AG20443 (cell line): ENCODE data around the gene SLC1A7.

Experiments used
- DNase-seq: peaks from one replicate; pipeline ENCODE4 v3.0.0; 2012; ENCODE audit warnings: low spot score, mixed read lengths

The SLC1A7 gene

DNA sequence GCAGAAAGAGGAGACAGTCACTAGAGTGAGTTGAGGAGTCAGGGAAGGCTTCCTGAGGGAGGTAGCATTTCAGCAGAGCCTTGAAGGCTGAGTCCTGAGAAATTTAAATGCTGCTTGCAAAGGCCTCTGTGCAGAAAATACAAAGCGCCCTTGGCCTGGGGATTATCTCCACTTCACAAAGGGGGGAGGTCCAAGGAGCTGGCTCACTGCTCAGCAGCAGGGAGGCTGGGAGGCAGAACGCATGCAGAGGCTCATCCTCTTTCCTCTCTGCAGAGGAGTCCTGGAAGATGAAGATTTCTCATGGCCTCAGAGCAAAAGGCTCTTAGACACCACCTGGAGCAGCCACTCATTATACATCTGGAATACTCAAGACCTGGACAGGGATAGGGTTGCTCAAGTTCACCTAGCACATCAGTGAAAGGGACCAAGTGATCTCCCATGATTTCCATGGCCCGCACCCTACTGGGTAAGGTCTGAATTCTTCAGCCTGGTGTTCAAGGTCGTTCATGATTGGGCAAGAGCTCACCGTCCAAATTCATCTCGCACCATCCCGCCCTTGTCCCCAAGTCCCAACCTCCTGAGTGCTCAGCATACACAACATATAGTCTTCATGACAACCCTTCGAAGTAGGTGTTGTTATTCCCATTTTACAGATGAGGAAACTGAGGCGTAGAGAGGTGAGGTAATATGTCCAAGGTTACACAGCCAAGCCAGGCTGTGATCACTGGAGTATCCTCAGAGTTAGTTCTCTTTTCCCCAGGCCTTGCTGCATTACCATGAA is 9.0 kb downstream of the SLC1A7 start:
- DNase-seq: no peak

DNA sequence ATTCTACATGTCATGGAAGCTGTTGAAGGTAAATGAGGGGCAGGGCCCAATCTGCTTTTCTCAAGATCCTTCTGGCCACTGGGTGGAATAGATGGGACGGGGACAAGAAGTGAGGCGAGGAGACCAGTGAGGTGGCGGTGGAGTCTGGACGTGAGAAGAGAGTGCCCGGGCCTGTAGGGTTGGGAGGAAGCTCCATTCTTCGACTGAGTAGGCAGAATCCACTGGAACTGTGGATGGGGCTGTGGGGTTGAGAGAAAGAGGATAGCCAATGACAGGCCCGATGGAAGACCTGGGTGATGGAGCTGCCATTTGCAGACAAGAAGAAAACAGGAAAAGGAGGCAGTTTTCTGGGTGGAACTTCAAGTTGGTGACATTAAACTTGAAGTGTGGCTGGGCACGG is 10.3 kb downstream of the SLC1A7 start:
- no peak for DNase-seq

DNA sequence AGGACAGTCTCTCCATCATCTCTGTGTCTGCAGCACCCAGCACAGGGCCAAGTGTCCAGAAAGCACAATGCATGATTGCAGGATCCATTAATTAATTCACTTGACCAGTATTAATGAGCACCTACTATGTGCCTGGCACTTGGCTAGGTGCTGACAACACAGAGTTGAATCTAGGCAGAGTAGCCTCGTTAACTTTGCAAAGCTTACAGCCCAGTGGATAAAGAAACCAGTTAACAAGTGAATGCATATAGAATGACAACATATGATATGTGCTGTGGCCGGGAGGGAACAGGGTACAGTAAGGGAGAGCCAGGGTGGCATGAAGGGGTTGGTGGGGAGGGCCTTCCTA is 10.9 kb downstream of the SLC1A7 start:
- DNase-seq: no peak

DNA sequence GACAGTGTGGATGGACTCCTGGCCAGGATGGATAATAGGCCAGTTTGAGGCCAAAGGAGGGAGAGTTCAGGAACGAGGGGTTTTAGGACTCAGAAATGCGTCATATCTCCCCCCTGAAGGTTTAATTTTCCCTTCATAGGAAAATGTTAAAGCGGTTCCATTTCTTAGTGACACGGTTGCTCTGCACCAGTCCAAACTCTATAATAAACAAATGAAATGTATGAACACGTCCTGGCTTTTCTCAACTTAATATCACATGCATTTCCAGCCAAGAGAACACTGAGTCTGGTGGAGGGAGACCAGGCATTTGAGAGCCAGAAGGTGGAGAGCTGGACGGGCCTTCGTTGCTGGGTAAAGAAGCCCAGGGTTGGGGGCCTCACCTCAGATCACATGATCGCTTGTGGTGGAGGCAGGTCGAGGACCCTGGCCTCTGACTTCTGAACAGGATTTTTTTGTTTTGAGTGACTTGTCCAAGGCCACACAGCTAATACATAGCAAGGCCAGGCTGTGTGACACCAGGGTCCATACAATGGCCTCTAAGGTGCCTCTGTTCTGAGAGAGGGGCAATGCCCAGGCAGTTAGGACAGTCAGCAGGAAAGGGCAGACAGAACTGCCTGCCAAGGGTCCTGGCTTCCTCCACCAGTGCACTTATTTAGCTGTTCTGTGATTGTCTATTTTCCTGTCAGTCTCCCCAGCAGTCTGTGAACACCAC is 11.4 kb downstream of the SLC1A7 start:
- DNase-seq: no peak

DNA sequence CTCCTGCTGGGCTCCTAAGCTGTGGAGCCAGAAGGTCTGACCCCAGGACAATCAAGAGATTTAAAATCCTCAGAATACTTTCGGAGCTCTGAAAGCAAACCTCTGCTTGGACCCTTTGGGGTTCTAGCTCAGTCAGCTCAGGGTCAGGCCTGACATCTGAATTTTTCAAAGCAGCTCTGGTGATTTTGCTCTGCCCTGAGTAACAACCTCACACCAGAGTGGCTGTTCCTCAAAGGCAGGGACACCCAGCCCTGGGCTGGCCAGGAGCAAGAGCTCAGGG is 11.9 kb downstream of the SLC1A7 start:
- DNase-seq: no peak

DNA sequence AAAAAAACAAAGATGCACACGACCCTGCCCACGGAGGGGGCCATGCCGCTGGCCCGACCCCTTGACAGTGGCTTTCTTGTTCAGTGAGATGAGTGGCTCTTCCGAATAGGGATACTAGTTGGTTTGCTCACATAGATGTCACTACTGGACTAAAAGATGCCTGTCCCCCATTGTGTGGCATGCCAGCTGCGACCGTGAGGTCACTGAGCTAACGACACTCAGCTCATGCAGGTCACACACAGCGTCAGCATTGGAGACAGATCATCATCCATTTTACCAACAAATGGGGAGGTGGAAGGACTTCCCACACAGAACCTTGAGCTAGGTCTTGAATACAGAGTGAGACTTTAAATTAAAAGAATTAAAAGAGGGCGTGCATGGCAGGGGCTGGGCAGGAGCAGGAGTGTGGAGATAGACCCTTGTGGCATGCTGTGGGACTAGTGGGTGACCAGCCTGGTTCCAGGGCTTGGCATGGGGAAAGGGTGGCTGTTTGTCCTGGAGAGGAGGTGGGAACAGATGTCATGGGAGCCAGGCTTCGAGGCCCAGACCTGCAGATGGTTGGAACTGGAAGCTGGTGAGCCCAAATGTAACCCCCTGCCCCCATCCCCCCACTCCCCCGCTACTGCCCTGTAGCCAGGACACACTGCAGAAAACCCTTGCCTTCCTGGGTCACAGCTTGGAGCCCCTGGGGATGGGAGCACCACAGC is 12.4 kb downstream of the SLC1A7 start:
- no peak for DNase-seq

DNA sequence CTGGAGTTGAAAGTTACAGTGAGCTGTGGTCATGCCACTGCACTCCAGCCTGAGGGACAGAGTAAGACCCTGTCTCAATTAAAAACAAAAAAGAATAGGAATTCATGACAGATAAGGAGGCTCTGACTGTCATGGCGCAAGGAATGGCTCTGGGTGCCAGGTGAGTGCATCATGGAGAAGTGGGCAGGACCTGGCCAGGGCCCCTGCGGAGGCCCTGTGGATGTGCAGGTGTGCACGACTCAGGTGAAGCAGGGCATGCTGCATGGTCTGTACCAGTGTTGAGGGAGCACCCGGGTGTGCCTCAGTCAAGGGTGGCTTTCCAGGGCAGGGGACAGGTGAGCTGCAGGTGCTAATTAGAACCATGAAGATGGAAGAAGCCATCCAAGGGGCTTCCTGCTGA is 14.0 kb downstream of the SLC1A7 start:
- DNase-seq: no peak

DNA sequence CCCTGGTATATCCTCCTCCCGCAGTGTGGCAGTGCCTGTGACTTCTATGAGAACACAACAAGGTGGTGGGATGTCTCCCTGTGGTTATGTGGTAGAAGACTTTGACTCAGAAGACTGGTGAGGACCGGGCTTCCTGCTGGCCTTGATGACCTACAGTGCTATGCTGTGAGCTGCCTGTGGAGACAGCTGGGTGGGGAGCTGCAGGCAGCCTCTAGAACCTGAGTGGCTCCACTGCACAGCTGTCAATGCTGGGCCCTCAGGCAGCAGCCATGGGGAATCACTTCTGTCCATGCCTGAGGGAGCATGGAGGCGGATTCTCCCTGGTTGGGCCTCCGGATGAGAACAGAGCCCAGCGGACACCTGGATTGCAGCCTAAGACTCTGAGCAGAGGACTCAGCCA is 14.9 kb downstream of the SLC1A7 start:
- no peak for DNase-seq

DNA sequence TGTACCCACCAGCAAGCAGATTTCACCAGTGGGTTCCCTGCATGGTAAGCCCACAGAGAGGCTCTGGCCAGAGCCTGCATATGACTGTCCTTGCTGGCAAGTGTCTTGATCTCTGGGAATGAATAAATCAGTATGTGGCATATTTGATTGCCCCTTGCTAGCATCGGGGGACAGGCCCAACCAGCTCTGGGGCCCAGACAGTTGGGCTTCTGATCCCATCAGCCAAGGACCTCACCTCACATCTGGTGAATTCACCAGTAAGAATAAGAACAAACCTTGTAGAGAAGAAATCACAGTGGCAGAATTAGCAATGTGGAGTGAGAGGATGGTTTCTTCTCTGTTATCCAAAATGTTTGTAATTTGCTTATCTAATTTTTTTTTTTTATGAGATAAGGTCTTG is 15.9 kb downstream of the SLC1A7 start:
- DNase-seq: no peak

DNA sequence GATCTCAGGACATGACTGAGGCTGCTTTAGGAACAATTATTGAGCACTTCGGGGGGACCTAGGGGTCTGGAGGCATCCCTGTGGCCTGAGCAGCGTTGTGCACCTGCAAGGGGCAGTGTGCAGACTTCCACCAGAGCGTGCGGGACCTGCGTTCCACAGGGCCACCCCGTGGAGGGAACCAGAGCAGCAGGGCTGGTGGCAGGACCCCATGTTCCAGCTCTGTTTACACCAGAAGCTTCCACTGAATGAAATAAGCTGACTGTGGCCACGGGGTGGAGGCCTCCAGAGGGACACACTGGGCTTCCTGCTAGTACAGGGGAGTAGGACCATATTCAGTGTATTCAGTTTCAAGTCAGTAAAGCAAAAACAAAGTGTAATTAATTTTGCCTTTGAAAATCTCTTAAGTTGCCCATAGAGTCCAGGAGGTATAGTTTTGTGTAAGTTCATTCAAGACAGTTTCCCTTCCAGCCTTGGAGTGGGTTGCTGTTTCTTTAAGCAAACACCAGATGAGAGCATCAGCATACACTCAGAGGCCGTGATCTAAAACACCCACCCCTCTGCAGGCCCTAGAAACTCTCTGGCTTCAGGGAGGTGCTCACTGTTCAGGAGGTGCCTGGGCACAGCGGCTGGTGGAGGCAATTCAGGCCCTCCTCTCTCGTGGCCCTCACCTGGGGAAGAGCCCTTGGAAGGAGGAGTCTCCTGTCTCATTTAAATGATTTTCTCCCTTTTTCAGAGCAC is 16.6 kb downstream of the SLC1A7 start:
- DNase-seq: no peak

DNA sequence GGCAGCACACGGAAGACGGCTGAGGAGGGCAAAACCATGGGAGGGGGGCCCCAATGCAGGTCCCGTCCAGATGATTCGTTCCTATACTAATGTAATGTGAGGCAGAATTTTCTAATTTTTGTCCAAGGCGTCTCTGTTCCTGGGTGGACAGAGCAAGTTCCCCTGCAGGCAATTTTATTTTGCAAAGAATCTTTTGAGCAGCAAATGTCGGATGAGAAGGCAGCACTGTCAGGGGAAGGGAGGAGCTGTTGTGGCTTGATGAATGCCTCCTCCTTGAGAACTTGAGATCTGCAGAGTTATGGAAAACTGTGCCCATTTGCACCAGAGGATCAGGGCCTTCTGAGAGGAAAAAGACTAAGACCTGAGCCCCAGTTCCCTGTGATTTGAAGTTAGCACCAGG is 17.3 kb downstream of the SLC1A7 start:
- DNase-seq: no peak

DNA sequence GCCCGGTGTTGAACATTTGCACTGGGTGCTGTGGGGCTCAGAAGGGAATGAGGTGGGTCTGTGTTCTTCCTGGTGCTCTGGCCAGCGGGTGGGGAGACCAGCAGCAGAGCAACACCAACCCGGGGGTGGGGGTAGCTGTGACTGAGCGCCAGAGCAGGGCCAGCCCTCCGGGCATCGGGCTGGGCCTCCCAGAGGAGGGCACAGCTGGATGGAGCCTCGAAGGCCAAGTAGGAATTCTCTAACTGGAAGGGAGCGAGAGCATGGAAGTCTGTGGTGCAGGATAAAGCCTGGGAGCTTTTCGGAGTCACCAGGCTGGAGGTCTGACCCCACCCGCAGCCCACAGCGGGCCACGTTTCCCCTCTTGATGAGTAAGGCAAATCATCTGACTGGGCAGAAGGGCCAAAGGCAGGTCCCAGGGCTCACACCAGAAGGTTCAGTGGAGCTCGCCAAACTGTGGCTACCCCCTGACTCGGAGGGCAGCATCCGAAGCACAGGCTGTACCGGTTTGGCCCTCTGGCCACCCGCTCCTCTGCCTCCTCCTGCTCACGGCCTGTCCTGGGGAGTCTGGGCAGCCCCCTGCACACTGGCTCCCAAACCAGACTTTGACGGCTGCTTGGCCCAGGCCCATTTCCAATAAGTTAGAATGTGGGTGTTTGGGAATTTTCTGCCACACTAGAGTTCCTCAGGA is 18.8 kb downstream of the SLC1A7 start:
- DNase-seq: peak; percentile 81

DNA sequence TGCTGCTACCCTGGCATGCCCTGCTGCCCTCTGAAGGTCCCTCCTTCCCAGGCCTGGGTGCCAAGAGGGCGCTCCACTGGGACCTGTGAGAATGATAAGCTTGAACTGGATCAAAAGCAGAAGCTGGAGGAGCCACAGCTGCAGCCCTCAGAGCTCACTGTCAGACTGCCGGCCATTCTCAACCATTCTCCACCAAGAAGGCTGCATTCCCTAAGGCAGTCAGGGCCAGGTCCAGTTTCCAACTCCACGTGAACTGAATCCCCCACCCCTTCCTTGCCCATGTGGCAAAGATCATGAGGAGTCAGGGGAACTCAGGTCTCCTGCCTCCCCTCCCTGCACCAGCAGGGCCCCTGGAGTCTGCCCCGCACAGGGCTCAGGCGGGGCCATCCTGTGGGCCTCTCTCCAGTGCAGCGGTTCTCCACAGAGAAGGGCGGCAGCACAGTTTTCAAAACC is 19.5 kb downstream of the SLC1A7 start:
- peak; percentile 25 for DNase-seq

DNA sequence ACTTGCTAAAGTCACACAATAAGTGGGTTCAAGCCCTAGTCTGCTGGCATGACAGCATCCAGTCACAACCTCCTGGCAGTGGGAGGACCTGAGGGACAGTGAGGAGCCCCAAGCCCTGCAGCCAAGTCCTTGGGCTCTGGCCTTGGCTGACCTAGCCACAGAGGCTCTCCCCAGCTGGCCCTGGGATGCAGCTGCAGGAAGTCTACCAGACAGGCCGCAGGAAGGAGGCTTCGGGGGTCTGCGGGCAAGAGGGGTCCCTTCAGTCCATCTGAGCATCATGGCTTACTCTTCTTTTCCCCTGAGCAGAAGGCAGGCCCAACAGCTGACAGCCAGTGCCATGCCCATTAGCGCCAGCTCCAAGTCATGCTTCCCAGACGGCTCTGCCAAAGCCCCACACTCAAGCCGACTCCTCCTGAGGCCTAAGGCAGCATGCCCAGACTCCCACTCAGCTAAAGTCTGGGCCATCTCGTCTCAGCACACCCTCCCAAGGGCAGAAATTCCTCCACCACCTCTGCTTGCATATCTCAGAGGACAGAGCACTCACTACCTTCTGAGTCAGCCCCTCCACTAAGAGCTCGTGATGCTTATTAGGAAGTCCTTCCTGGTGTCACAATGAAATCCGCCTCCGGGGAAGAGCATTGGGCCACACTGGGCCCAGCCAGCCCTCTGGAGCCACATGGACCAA is 20.1 kb downstream of the SLC1A7 start:
- peak; percentile 80 for DNase-seq

DNA sequence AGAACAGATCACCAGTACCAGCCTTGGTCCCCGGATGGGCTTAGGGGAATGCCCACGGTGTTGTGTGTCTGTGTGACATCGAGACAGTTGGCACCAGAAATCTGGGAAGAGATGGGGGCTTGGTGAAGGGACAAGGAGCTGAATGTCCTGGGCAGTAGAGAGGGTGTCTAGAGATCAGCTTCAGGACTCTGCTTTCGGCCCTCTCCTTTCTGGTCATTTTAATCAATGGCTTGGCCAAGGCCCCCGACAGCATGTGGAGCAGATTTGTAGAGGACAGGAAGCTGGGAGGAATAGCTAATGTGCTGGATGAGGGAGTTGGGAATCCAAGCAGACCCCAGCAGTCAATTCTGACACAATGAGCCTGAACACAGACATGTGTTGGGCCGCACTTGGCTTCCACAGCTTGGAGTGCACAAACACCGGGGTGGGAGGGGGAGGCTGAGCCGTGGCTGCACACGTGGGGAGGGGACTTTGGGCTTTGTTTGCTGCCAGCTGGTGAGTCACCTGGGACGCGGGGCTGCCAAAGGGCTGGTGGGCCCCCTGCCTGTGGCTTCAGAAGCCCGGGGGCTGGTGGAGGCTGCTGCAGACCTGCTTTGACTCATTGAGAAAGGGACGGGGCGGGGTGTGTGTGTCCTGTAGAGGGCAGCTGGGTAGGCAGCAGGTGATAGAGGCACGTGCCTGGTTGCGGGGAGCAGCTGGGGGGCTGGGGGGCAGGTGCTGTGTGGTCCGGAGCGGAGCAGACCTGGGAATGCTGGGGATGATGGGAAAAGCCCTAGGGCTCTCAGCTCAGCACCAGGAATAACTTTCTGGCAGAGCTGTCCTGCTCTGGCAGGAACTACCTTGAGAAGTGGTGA is 20.9 kb downstream of the SLC1A7 start:
- peak; percentile 71 for DNase-seq

DNA sequence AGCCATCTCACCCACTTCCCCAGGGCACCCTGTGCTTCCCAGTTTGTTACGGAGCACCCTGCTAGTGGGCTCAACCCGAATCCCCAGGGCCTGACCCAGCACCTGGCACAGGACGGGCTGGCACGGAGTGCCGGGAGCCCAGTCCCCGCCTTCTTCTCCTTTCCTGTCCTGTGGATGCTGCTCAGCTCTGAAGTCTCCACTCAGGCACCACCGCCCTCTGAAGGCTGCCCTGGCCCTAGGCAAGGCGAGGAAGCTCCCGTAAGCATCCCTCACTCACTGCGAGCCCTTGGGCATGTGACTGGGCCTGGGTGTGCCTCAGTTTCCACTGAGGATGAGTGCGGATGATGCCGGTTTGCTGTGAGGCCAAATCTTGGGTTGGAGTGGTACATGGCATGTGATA is 21.8 kb downstream of the SLC1A7 start:
- no peak for DNase-seq

DNA sequence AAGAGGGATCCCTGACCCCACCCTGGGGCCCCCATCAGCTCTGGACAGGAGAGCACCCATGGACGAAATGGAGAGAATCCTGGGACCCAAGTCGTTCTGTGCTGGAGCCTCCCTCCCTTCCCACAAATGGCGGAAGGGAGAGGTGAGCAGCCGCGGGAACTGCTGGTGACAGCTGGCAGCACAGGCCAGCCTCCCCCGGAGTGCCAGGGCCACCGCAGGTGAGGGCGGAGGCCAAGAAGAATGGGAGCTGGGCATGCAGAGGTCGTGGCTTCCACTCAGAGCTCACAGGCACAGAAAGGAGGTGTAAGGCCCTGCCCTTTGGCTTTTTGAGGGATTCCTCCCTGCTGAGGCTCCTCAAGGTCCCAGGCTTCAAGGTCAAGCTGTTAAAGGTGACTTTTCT is 24.6 kb downstream of the SLC1A7 start:
- no peak for DNase-seq

DNA sequence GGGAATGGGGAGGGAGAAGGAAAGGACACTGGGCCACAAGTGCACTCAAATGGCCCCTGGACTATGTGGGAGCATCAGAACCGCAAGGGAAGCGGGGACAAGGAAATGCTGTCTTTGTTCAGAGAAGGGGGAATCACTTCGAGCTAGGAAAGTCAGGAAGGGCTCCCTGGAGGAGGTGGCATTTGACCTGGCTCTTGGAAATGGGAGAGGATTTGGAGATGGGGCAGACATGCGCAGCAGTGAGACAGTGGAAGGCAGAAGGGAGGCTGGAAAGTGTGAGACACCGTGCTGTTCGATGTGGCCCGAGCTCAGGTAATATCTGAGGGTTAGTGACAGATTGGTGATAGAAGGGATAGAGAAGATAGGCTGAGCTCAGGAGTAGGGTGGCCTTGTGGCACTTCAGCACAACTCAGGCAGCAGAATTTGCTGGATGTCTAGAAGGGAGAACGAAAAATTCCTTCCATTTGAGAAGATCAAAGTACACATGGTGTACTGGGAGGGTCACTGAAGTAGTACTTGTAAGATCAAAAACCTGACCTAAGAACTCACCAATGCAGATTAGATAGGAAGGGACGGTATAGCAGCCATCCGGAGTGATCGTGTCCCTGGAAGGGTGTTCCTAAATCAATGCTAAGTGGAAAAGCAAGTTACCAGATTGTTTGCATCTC is 25.4 kb downstream of the SLC1A7 start:
- no peak for DNase-seq

DNA sequence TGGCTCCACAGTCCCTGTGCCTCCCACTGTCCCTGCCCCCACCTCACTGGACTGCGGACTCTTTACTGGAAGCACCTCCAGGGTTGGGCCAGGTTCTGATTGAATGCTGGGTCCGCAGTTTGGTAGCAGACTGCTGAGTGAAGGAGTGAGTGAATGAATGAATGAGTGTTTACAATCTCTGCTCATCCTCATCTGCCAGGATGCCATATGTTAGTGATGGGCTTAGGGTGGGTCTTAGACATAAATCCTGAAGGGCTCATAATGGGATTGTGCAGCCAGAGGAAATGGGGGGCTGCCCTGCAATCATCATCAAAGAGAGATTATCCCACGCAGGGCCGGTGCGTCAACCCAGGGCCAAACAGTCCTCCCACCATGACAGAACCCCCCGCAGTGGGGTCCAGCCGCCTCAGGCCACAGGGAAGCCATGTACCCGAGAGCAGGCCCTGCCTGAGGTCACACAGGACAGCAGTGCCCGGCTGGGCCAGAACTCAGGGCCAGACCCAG is 26.1 kb downstream of the SLC1A7 start:
- DNase-seq: no peak
